Dendritic cell treated with granulocyte-macrophage colony-stimulating factor and Interleukin-4, amounts not matched to agents 40 ng/mL and 50 ng/mL, for 4 days (primary cell): ENCODE measurements around the gene TNPO3.
"Not testable (repeated sequence)": the region's sequence is repeated elsewhere in the genome, so short reads cannot be mapped to it uniquely, and the experiment has no call there.

Source experiments
- H3K27ac Mint-ChIP-seq: one replicate; pipeline ENCODE4 v1.8.0; 2022; ENCODE audit warnings: mild to moderate bottlenecking, mixed read lengths
- H3K27me3 Mint-ChIP-seq: one replicate; pipeline ENCODE4 v1.8.0; 2022; ENCODE audit warnings: mild to moderate bottlenecking, mixed read lengths
- H3K36me3 Mint-ChIP-seq: one replicate; pipeline ENCODE4 v1.8.0; 2022; ENCODE audit warnings: low read depth, mixed read lengths
- H3K4me1 Mint-ChIP-seq: one replicate; pipeline ENCODE4 v1.8.0; 2022; ENCODE audit warnings: low read depth, mixed read lengths
- H3K4me3 Mint-ChIP-seq: one replicate; pipeline ENCODE4 v1.8.0; 2022; ENCODE audit warnings: mild to moderate bottlenecking, moderate library complexity, mixed read lengths
- H3K9me3 Mint-ChIP-seq: one replicate; pipeline ENCODE4 v1.8.0; 2022; ENCODE audit warnings: mixed read lengths
- intact Hi-C: fragments of 100-400 bp; cut with micrococcal nuclease; formaldehyde crosslinking; loops from one replicate; pipeline ENCODE4 v1.15.0; 2022

Gene TNPO3

DNA sequence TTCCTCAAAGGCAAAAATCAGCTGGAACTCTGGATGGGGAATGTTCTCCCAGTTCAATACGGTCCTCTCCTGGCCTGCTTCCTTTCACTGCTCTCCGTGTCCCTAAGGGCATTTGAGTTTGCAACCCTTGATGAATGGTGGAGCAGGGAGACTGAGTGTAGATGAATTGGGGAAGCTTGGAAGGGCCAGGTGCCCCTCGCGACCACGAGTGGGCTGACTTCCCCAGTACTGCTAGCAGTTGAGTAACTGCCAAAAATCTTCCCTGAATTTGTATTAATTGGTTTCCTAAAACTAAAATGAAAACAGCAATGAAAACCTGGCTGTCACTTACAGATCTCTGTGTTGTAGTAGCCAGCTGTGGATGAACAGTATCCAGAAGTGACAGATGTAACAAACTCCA lies 103.6 kb downstream of the TNPO3 start:
- Mint-ChIP-seq H3K27me3 (no peaks in the 10 kb centered on the region), H3K36me3 (peaks cover 100% of the 10 kb centered on the region), H3K27ac (peak overlapping the region; percentile 26), H3K9me3 (no peaks in the 10 kb centered on the region), H3K4me3 (no peak overlapping the region), H3K4me1 (peaks cover 72% of the 10 kb centered on the region)
- intact Hi-C loops: no loop called here

DNA sequence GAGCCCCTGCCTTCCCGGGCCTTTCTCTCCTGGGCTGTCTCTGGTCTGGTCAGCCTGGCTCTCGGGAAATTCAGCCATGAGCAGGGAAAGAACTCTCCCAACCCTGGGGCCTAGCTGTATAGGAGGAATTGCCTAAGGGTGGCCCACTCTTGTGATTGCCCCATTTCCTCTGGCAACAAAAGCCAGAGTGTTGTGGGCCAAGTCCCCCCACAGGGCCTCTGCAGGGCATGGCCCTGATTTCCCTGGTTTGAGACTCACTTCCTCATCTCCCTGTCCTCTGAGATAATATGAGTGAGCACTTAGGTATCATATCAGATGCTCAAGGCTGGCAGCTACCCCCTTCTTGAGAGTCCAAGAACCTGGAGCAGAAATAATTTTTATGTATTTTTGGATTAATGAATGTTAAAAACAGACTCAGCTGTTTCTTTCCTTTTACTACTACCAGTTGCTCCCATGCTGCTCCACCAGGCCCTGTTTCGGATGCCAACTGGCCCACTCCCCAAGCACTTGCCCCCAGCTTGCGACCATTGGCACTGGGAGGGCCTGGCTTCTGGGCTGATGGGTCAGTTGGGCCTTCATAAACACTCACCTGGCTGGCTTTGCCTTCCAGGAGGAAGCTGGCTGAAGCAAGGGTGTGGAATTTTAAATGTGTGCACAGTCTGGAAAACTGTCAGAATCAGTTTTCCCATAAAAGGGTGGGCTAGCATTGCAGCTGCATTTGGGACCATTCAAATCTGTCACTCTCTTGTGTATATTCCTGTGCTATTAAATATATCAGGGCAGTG lies 105.7 kb downstream of the TNPO3 start:
- Mint-ChIP-seq H3K27ac (no peak overlapping the region), H3K4me3 (no peak overlapping the region)
- intact Hi-C loops: no loop called here

DNA sequence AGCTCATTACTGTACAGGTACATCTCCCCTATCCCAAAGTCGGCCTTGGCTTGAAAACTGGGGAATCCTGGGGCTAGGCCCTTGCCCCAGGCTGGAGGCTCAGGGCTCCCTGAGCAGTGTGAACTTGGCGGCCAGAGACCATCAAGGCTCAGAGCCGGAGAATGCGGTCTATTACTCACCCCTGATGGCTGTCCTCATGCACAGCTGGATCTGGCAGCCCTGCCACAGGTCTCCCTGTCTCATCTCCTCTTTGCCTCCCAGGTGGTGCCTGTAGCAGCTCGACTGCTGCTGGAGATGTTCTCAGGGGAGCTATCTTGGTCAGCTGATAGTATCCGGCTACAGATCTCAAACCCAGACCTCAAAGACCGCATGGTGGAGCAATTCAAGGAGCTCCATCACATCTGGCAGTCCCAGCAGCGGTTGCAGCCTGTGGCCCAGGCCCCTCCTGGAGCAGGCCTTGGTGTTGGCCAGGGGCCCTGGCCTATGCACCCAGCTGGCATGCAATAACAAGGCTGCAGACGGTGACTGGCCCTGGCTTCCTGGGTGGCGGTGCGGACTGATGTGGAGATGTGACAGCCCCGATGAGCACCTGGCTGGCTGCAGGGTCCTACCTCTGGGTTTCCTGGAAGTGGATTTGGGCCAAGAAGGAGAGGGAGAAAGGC lies 106.5 kb downstream of the TNPO3 start:
- Mint-ChIP-seq H3K4me3 (no peak overlapping the region), H3K27ac (peak overlapping the region; percentile 78), H3K4me1 (peaks cover 83% of the 10 kb centered on the region), H3K27me3 (no peaks in the 10 kb centered on the region), H3K36me3 (peaks cover 100% of the 10 kb centered on the region), H3K9me3 (no peaks in the 10 kb centered on the region)
- intact Hi-C loops: no loop called here

More for the DNA sequence above, 105.7 kb downstream of the TNPO3 start:
- H3K36me3 Mint-ChIP-seq: peaks cover 100% of the 10 kb centered on the region
- H3K4me1 Mint-ChIP-seq: peaks cover 80% of the 10 kb centered on the region
- no peaks in the 10 kb centered on the region for H3K9me3 Mint-ChIP-seq
- H3K27me3 Mint-ChIP-seq: no peaks in the 10 kb centered on the region

DNA sequence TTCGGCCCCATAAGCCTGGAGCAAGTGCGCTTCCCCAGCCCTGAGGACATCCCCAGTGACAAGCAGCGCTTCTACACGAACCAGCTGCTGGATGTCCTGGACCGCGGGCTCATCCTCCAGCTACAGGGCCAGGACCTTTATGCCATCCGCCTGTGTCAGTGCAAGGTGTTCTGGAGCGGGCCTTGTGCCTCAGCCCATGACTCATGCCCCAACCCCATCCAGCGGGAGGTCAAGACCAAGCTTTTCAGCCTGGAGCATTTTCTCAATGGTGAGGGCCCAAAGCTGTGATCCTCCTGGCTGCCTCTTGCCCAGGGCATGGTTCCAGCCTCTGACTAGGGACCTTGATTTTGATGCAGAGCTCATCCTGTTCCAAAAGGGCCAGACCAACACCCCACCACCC lies 107.1 kb downstream of the TNPO3 start:
- H3K27ac Mint-ChIP-seq: peak overlapping the region; percentile 78

DNA sequence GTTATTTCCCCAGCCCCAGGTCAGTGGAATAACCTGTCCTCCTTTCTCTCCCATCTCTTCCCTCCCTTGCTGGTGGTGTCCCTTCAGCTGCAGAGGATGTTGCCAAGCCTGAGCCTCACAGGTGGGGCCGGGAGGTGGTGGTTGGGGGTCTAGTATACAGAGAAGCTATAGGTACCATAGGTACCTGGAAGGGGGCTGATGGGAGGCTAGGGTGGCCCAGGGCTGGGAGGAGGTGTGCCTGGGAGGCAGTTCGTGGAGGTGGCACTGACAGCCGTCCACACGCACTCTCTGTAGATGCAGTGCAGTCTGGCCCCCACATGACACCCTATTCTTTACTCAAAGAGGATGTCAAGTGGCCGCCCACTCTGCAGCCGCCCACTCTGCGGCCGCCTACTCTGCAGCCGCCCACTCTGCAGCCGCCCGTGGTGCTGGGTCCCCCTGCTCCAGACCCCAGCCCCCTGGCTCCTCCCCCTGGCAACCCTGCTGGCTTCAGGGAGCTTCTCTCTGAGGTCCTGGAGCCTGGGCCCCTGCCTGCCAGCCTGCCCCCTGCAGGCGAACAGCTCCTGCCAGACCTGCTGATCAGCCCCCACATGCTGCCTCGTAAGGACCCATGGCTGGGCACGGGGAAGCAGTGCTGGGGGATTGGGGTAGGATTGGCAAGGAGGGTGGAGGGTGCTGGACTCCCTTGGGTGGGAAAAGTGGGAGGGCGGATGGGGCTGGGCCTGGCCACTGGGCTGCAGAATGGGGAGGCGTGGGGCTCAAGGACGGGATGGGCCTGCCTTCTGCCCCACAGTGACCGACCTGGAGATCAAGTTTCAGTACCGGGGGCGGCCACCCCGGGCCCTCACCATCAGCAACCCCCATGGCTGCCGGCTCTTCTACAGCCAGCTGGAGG lies 107.7 kb downstream of the TNPO3 start:
- H3K9me3 Mint-ChIP-seq: no peaks in the 10 kb centered on the region
- peak overlapping the region; percentile 6 for H3K4me3 Mint-ChIP-seq
- H3K27me3 Mint-ChIP-seq: no peaks in the 10 kb centered on the region
- intact Hi-C loops: no loop called here
- peaks cover 100% of the 10 kb centered on the region for H3K36me3 Mint-ChIP-seq
- H3K27ac Mint-ChIP-seq: peak overlapping the region; percentile 78
- peaks cover 85% of the 10 kb centered on the region for H3K4me1 Mint-ChIP-seq

More for the DNA sequence above, 107.1 kb downstream of the TNPO3 start:
- Mint-ChIP-seq H3K4me1 (peaks cover 83% of the 10 kb centered on the region), H3K9me3 (no peaks in the 10 kb centered on the region), H3K4me3 (no peak overlapping the region), H3K27me3 (no peaks in the 10 kb centered on the region), H3K36me3 (peaks cover 100% of the 10 kb centered on the region)
- intact Hi-C loops: no loop called here

DNA sequence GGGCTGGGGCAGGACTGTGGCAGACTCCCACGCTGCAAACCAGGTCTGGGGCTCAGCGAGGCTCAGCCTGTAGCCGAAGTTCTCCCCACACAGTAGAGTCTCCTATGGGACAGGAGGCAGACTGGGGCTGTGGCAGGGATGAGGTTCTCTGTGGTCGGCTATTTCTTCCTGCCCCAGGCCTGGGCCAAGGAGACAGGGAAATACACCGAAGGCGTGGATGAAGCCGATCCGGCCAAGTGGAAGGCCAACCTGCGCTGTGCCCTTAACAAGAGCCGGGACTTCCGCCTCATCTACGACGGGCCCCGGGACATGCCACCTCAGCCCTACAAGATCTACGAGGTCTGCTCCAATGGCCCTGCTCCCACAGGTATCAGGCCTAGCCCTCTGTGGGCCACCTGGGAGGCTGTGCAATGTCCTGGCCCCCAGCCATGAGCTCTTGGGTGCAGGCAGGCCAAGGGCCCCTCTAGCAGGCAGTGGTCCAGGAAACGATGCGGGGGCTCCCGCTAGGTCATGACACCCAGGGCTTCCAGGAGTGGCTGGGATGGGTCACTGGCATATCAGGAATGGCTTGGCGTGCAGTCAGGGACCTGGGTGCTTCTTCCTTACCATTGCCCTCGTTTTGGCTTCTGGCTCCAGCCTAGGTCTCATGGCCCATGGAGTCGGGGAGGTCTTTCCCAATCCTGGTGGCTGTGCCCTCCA lies 109.1 kb downstream of the TNPO3 start:
- Mint-ChIP-seq H3K36me3 (peaks cover 100% of the 10 kb centered on the region), H3K4me1 (peaks cover 85% of the 10 kb centered on the region), H3K27ac (peak overlapping the region; percentile 25), H3K9me3 (no peaks in the 10 kb centered on the region), H3K27me3 (no peaks in the 10 kb centered on the region), H3K4me3 (no peak overlapping the region)
- intact Hi-C loops: no loop called here

DNA sequence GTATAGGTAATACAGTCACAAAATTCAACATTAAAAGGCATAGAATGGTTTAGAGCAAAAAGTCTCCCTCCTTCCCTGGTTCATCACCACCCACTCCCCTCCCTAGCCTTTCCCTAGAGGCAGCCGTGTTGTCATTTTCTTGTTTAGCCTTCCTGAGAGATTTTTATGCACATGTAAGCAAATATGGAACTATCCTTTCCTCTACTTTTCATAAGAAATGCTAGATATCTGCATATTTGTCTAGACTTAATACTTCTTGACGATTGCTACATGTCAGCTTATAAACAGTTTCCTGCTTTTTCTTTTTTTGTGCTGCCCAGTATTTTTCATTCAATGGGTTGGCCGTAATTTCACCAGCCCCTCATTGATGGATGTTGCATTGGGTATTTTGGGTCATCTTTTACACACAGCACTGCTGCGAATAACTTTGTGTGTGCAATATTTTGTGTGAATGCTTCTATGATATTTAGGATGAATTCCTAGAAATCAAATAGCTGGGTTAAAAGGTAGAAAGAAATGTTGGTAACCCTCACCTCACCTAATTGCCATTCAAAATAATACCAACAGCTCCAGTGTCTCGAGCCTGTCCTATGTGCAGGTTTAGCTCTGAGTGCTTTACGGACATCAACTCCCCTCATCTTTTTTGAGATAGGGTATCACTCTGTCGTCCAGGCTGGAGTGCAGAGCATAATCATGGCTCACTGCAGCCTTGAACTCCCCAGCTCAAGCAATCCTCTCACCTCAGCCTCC lies 110.2 kb downstream of the TNPO3 start:
- peak overlapping the region; percentile 67 for H3K27ac Mint-ChIP-seq
- no peaks in the 10 kb centered on the region for H3K27me3 Mint-ChIP-seq
- H3K4me3 Mint-ChIP-seq: peak overlapping the region; percentile 54
- H3K36me3 Mint-ChIP-seq: peaks cover 100% of the 10 kb centered on the region
- intact Hi-C loops: no loop called here
- H3K9me3 Mint-ChIP-seq: no peaks in the 10 kb centered on the region
- peaks cover 86% of the 10 kb centered on the region for H3K4me1 Mint-ChIP-seq

DNA sequence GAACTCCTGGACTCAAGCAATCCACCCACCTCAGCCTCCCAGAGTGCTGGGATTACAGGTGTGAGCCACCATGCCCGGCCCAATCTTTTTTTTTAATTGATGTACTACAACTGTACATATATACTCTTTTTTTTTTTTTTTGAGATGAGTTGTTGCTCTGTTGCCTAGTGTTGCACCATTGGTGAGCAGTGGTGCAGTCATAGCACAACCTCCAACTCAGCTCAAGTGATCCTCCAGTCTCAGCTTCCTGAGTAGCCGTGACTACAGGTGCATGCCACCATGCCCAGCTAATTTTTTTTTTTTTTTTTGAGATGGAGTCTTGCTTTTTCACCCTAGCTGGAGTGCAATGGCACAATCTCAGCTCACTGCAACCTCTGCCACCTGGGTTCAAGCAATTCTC lies 111.7 kb downstream of the TNPO3 start:
- H3K9me3 Mint-ChIP-seq, intact Hi-C loops, H3K27me3 Mint-ChIP-seq, H3K4me3 Mint-ChIP-seq: not testable (repeated sequence)
- peak overlapping the region; percentile 67 for H3K27ac Mint-ChIP-seq
- H3K4me1 Mint-ChIP-seq: peaks cover 73% of the 10 kb centered on the region
- H3K36me3 Mint-ChIP-seq: peaks cover 100% of the 10 kb centered on the region

DNA sequence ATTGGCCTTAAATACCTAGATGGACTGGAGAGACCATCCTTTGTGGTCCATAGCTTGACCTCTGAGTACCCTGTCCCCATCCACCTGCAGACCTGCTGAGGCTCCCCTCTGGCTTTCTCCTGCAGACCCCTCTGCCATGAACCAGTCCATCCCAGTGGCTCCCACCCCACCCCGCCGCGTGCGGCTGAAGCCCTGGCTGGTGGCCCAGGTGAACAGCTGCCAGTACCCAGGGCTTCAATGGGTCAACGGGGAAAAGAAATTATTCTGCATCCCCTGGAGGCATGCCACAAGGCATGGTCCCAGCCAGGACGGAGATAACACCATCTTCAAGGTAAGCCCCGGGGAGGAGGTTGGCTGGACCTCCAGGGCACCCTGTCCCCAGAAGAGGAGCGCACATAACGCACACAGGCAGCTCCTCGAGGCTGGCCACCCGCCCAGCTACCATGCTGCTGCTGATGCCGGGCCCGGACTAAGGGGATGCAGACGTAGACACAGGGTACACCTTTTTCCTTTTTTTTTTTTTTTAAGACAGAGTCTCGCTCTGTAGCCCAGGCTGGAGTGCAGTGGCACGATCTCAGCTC lies 112.9 kb downstream of the TNPO3 start:
- Mint-ChIP-seq H3K27ac (peak overlapping the region; percentile 96), H3K27me3 (no peaks in the 10 kb centered on the region), H3K36me3 (peaks cover 94% of the 10 kb centered on the region), H3K9me3 (no peaks in the 10 kb centered on the region), H3K4me3 (peak overlapping the region; percentile 98), H3K4me1 (peaks cover 66% of the 10 kb centered on the region)
- intact Hi-C loops: loop anchor here (2.0 kb wide), 1 partner anchor 37 kb away; no protein-coding TSS in a partner anchor

DNA sequence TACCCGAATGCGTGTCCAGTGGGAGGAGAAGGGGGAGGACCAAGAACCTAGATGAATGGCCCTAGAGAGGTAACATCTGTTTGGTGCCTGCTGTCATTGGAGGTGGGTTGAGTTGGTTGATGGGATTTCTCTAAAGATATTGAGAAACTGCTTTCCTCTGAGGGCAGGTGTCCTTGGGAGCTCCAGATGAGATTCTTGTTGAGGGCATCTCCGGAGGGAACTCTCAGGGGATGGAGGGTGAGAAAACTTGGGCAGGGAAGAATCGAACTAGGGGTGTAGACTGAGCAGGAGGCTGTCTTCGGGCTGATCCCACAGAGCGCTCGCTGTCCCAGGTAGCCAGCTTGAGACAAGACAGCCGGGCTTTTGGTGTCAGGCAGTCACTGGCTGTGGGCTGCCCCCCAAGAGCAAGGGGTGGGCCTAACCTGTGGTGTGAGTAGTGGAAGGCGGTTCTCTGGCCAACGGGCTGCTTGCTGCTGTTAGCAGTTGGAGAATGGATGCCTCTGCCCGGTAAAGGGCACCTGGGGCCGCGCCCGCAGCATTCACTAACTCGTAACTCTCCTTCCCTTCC lies 113.5 kb downstream of the TNPO3 start:
- Mint-ChIP-seq H3K36me3 (peaks cover 90% of the 10 kb centered on the region), H3K4me3 (peak overlapping the region; percentile 98), H3K4me1 (peaks cover 65% of the 10 kb centered on the region), H3K27me3 (no peaks in the 10 kb centered on the region), H3K27ac (peak overlapping the region; percentile 96), H3K9me3 (no peaks in the 10 kb centered on the region)
- intact Hi-C loops: loop anchor here (2.0 kb wide), 1 partner anchor 37 kb away; no protein-coding TSS in a partner anchor

DNA sequence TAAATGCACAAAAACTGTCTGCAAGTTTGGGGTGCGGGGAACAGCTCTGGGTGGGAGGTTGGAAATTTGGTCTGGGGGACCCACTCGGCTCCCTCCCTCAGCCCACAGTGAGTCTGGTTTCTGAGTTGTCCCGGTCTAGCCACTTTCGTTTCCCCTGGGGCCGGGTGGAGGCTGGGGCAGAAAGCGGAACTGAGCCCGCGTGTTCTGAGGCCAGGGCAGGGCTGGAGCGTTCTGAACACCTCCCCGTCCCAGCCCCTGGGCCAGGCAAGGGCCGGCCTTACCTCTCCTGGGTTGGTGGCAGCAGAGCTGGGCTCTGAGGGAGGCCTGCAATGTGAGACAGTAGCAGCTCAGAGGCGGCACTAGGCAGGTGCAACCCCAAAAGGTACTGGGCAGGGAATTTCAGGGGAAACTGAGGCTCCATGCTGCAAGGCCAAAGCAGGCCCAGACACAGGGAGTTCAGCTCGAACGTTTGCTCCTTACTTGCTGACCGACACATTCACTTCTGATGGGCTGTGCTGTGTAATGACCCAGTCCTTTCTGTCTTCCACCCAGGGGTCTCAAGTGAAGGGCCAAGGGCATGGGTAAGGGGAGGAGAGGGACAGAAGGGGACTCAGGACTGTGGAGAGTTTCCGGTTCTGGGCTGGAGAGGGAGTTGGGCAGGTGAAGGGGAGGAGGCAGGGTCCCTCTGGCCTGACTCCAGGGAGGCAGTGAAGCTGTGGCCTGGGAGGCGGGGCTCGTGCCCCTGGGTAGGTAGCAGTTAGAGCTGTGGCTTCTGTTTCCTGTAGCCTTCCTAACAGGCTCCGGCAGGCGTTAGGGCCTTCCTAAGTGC lies 114.2 kb downstream of the TNPO3 start:
- no peaks in the 10 kb centered on the region for H3K27me3 Mint-ChIP-seq
- H3K27ac Mint-ChIP-seq: peak overlapping the region; percentile 96
- intact Hi-C loops: loop anchor here (2.0 kb wide), 1 partner anchor 36 kb away; no protein-coding TSS in a partner anchor
- H3K4me1 Mint-ChIP-seq: peaks cover 58% of the 10 kb centered on the region
- H3K36me3 Mint-ChIP-seq: peaks cover 83% of the 10 kb centered on the region
- H3K9me3 Mint-ChIP-seq: no peaks in the 10 kb centered on the region
- peak overlapping the region; percentile 98 for H3K4me3 Mint-ChIP-seq
